HCT116 (cell line): ENCODE data around the gene GRAMD4. TPM values are rescaled to one million over a fixed set of nuclear protein-coding genes. Genes with fewer than 3 reads are reported as not detected.

ENCODE experiments used
- ATAC-seq: fragments of 200-7000 bp; cut with Tn5 transposase; 2 replicates; pipeline ENCODE4 v1.9.1; 2020; ENCODE audit warnings: mild to moderate bottlenecking, moderate library complexity
- BruUV-seq: library from RNA; stranded (reverse); fragments of 400-500 nt; replicated peaks from 2 replicates; lab custom pipeline; 2021; lab: Mats Ljungman, UMichigan
- CTCF ChIA-PET: fragments of 300-600 bp; sonication (Branson Sonifier 250); formaldehyde crosslinking; loops from one replicate; lab custom pipeline; 2021; ENCODE audit warnings: antibody characterized with exemption; lab: Charles Lee
- POLR2A ChIA-PET: fragments of 300-600, 350-600 bp; sonication (Branson Sonifier 250); formaldehyde crosslinking; loops from one replicate; lab custom pipeline; 2021; ENCODE audit warnings: antibody characterized with exemption; lab: Charles Lee
- RAD21 ChIA-PET, 2 experiments: fragments of 300-600 bp; sonication (Branson Sonifier 250); formaldehyde crosslinking; loops; one replicate each; lab custom pipeline; 2023; ENCODE audit warnings: low total read pairs in 2 of 2; ENCODE audit not compliant: uncharacterized antibody in 2 of 2, unreplicated experiment in 2 of 2, low non-redundant PET in 1 of 2; lab: Charles Lee
- DNase-seq: peaks from one replicate; pipeline ENCODE4 v3.0.0-alpha.2; 2010; ENCODE audit warnings: low read depth, low spot score
- H2AFZ ChIP-seq: fragments of 200-600 bp; shearing (Covaris generic), sonication (generic); 2 replicates; pipeline ENCODE4 v1.6.1; 2017; ENCODE audit warnings: low read depth, mixed run types, mixed read lengths, antibody characterized with exemption, low read length; ENCODE audit not compliant: poor library complexity, severe bottlenecking
- H3K27ac ChIP-seq: 2 replicates; pipeline ENCODE4 v1.5.1; 2012; ENCODE audit warnings: low read depth, low read length
- H3K27me3 ChIP-seq: fragments of 200-600 bp; sonication (generic); 2 replicates; pipeline ENCODE4 v1.6.1; 2016; ENCODE audit warnings: mixed run types, low read length, mixed read lengths; ENCODE audit not compliant: insufficient read depth
- H3K36me3 ChIP-seq, 2 experiments: fragments of 200-500 bp in 1 of 2; fragments of 200-600 bp in 1 of 2; sonication (Bioruptor generic) in 1 of 2; sonication (generic) in 1 of 2; 2 replicates each; pipeline versions ENCODE4 v1.5.1 to v1.6.1; 2014 to 2016; ENCODE audit warnings: low read length in 2 of 2, inconsistent platforms in 1 of 2, mixed read lengths in 1 of 2, mixed run types in 1 of 2; ENCODE audit not compliant: insufficient read depth in 2 of 2, control insufficient read depth in 1 of 2
- H3K4me1 ChIP-seq, 2 experiments: fragments of 200-600 bp in 1 of 2; sonication (generic) in 1 of 2; 2 replicates each; pipeline versions ENCODE4 v1.5.1 to v1.6.1; 2012 to 2017; ENCODE audit warnings: low read length in 2 of 2, inconsistent platforms in 1 of 2, mild to moderate bottlenecking in 1 of 2, mixed read lengths in 1 of 2, mixed run types in 1 of 2, moderate library complexity in 1 of 2; ENCODE audit not compliant: insufficient read depth in 2 of 2, control insufficient read depth in 1 of 2
- H3K4me2 ChIP-seq: fragments of 200-600 bp; sonication (generic); 2 replicates; pipeline ENCODE4 v1.6.1; 2017; ENCODE audit warnings: mixed run types, low read length, mixed read lengths
- H3K4me3 ChIP-seq, 2 experiments: fragments of 200-600 bp in 1 of 2; sonication (generic) in 1 of 2; replicated peaks in 1 of 2; 2 replicates each; pipeline ENCODE4 v1.5.1; 2011 to 2016; ENCODE audit warnings: low read length in 2 of 2, control low read depth in 1 of 2, low read depth in 1 of 2, mild to moderate bottlenecking in 1 of 2, mixed read lengths in 1 of 2, mixed run types in 1 of 2
- H3K79me2 ChIP-seq: fragments of 200-600 bp; sonication (generic); 2 replicates; pipeline ENCODE4 v1.6.1; 2017; ENCODE audit warnings: mild to moderate bottlenecking, mixed run types, low read length, moderate library complexity, mixed read lengths; ENCODE audit not compliant: insufficient read depth
- H3K9ac ChIP-seq: fragments of 200-600 bp; sonication (generic); 2 replicates; pipeline ENCODE4 v1.6.1; 2016; ENCODE audit warnings: low read length, mixed read lengths
- H3K9me2 ChIP-seq: fragments of 200-600 bp; sonication (generic), shearing (Covaris generic); 2 replicates; pipeline ENCODE4 v1.6.1; 2017; ENCODE audit warnings: mixed run types, mild to moderate bottlenecking, moderate library complexity; ENCODE audit not compliant: insufficient read depth
- H3K9me3 ChIP-seq, 2 experiments: fragments of 200-500 bp in 1 of 2; fragments of 200-600 bp in 1 of 2; sonication (Bioruptor generic) in 1 of 2; sonication (generic) in 1 of 2; 2 replicates each; pipeline ENCODE4 v1.6.1; 2014 to 2017; ENCODE audit warnings: low read length in 2 of 2, mixed read lengths in 2 of 2, inconsistent platforms in 1 of 2, low read depth in 1 of 2, mild to moderate bottlenecking in 1 of 2, mixed run types in 1 of 2, moderate library complexity in 1 of 2; ENCODE audit not compliant: control insufficient read depth in 1 of 2, insufficient read depth in 1 of 2
- H4K20me1 ChIP-seq: fragments of 200-600 bp; sonication (generic), shearing (Covaris generic); 2 replicates; pipeline ENCODE4 v1.6.1; 2017; ENCODE audit warnings: mixed run types, mild to moderate bottlenecking, moderate library complexity; ENCODE audit not compliant: insufficient read depth
- CEBPB ChIP-seq: IDR thresholded peaks from 2 replicates; pipeline ENCODE4 v1.6.1; 2012; ENCODE audit warnings: low read depth
- EZH2phosphoT487 ChIP-seq: fragments of 200-600 bp; IDR thresholded peaks from 2 replicates; pipeline ENCODE4 v1.6.1; 2018; ENCODE audit warnings: antibody characterized with exemption, borderline replicate concordance
- JUND ChIP-seq: IDR thresholded peaks from 2 replicates; pipeline ENCODE4 v1.6.1; 2012
- REST ChIP-seq: IDR thresholded peaks from 2 replicates; pipeline ENCODE4 v1.6.1; 2012; ENCODE audit warnings: low read depth
- SIN3A ChIP-seq: IDR thresholded peaks from 2 replicates; pipeline ENCODE4 v1.6.1; 2012; ENCODE audit warnings: low read depth
- SP1 ChIP-seq: IDR thresholded peaks from 2 replicates; pipeline ENCODE4 v1.6.1; 2012; ENCODE audit warnings: low read depth
- TCF7L2 ChIP-seq: IDR thresholded peaks from 2 replicates; pipeline ENCODE4 v1.7.0; 2011; ENCODE audit warnings: borderline replicate concordance, inconsistent platforms; ENCODE audit not compliant: insufficient read depth, insufficient read length; ENCODE audit errors: extremely low read depth
- ZFX ChIP-seq: fragments of 450-650 bp; IDR thresholded peaks from 2 replicates; pipeline ENCODE4 v1.6.1; 2017
- ZNF274 ChIP-seq: fragments of 200-500 bp; sonication (Bioruptor generic); IDR thresholded peaks from 2 replicates; pipeline ENCODE4 v1.6.1; 2014; ENCODE audit warnings: mild to moderate bottlenecking, low read depth, low read length, inconsistent platforms
- intact Hi-C: fragments of 100-400 bp; cut with micrococcal nuclease; formaldehyde crosslinking; loops from 2 replicates; pipeline ENCODE4 v1.10.0; 2022
- total RNA-seq: library from RNA; stranded (reverse); gene quantifications from one replicate; pipeline ENCODE4 v1.2.1, GENCODE V29; 2021; ENCODE audit not compliant: unreplicated experiment

GRAMD4 gene
- total RNA-seq, 1 experiment from 2014 or later, result 25.8 TPM

- Histone ChIP-seq H4K20me1 (no peaks in the 10 kb centered on the region), H3K27ac (no peak overlapping the region), H3K9me3 (no peaks in the 10 kb centered on the region), H3K27me3 (no peaks in the 10 kb centered on the region), H3K4me3 (no peak overlapping the region), H3K9ac (no peak overlapping the region), H3K4me1 (peaks cover 23 to 25% of the 10 kb centered on the region in 2 experiments), H2AFZ (no peak overlapping the region), H3K9me2 (no peaks in the 10 kb centered on the region), H3K36me3 (no peaks in the 10 kb centered on the region), H3K4me2 (no peak overlapping the region), H3K79me2 (no peaks in the 10 kb centered on the region)
- intact Hi-C loops, result no loop called here
- DNase-seq (no peak), ATAC-seq (no peak)
- no peak for TF ChIP-seq JUND
- TF ChIP-seq EZH2phosphoT487, result no peak
- TF ChIP-seq REST, result no peak
- TF ChIP-seq TCF7L2, result no peak
- no peak for TF ChIP-seq SP1
- TF ChIP-seq ZNF274, result no peak
- TF ChIP-seq CEBPB, result no peak
- no peak for TF ChIP-seq ZFX
- no peak for TF ChIP-seq SIN3A
- ChIA-PET CTCF (no interaction called here), POLR2A (no interaction called here), RAD21 (no interaction called here)
- BruUV-seq, result no TSS peak
Observed at GRCh38 chr22:46657996-46658947, 38.1 kb downstream of the GRAMD4 start.
